B cell (primary cell): ENCODE measurements around the gene CTDSPL.

Experiments
- EZH2 ChIP-seq: IDR thresholded peaks from 2 replicates; pipeline ENCODE4 v1.6.1; 2012; ENCODE audit warnings: borderline replicate concordance, low read depth, mild to moderate bottlenecking, moderate library complexity, low read length; ENCODE audit not compliant: insufficient read depth, poor library complexity, severe bottlenecking
- TF ChIP-seq, protein P1 (sequence below): fragments of 200-600 bp; IDR thresholded peaks from one replicate; pipeline ENCODE4 v1.8.0; 2022; ENCODE audit warnings: antibody characterized with exemption, mild to moderate bottlenecking

DNA sequence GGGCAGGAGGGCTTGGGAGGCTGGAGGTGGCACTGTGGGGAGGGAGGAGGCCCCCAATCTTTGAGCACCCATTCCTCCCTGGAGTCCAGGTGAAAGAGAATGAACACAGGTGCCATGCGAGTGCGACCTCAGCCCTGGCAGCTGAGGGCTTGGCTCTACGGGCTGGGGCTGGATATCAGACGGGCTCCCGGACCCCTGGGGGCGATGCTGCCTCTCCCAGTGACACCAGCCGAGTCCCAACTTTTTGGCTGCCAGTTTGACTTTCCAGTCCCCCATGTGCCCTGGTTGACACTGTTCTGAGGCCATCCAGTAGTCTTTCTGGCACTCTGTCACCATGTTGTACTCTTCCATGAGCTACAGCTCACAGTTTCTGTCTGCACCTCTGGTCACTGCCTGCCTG, 130.1 kb downstream of the CTDSPL start:
- TF ChIP-seq, protein P1, sequence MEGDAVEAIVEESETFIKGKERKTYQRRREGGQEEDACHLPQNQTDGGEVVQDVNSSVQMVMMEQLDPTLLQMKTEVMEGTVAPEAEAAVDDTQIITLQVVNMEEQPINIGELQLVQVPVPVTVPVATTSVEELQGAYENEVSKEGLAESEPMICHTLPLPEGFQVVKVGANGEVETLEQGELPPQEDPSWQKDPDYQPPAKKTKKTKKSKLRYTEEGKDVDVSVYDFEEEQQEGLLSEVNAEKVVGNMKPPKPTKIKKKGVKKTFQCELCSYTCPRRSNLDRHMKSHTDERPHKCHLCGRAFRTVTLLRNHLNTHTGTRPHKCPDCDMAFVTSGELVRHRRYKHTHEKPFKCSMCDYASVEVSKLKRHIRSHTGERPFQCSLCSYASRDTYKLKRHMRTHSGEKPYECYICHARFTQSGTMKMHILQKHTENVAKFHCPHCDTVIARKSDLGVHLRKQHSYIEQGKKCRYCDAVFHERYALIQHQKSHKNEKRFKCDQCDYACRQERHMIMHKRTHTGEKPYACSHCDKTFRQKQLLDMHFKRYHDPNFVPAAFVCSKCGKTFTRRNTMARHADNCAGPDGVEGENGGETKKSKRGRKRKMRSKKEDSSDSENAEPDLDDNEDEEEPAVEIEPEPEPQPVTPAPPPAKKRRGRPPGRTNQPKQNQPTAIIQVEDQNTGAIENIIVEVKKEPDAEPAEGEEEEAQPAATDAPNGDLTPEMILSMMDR, result no peak
- TF ChIP-seq EZH2, result no peak
